Medulla oblongata (tissue), 1 donor: ENCODE measurements around the gene GTF2I.
"Not testable (repeated sequence)": the region's sequence is repeated elsewhere in the genome, so short reads cannot be mapped to it uniquely, and the experiment has no call there.

ENCODE experiments used
- DNase-seq: peaks from one replicate; pipeline ENCODE4 v3.0.0-alpha.2; 2015; ENCODE audit errors: extremely low spot score

GTF2I gene

GRCh38 chr7:74775111-74775510, 117.6 kb downstream of the GTF2I start:
- DNase-seq: not testable (repeated sequence)

GRCh38 chr7:74779053-74779452, 121.5 kb downstream of the GTF2I start:
- DNase-seq: not testable (repeated sequence)

- DNase-seq: not testable (repeated sequence)
Observed at GRCh38 chr7:74781746-74782145, 124.2 kb downstream of the GTF2I start.

GRCh38 chr7:74783595-74783994, 126.1 kb downstream of the GTF2I start:
- DNase-seq: not testable (repeated sequence)

- peak; percentile 96 for DNase-seq
Observed at GRCh38 chr7:74788369-74789150, 131.0 kb downstream of the GTF2I start.

- not testable (repeated sequence) for DNase-seq
Observed at GRCh38 chr7:74789200-74789736, 131.8 kb downstream of the GTF2I start.

GRCh38 chr7:74797848-74798622, 140.5 kb downstream of the GTF2I start:
- not testable (repeated sequence) for DNase-seq

- not testable (repeated sequence) for DNase-seq
Observed at GRCh38 chr7:74798644-74799043, 141.1 kb downstream of the GTF2I start.
